Measurements from ENCODE around the gene MRNIP. TPM values are rescaled to one million over a fixed set of nuclear protein-coding genes. Genes with fewer than 3 reads are reported as not detected.
A peak's percentile ranks its signal among the peaks of the same experiment; 100 is the strongest.

The MRNIP gene
- total RNA-seq, 1 donor = 13.0 TPM

DNA sequence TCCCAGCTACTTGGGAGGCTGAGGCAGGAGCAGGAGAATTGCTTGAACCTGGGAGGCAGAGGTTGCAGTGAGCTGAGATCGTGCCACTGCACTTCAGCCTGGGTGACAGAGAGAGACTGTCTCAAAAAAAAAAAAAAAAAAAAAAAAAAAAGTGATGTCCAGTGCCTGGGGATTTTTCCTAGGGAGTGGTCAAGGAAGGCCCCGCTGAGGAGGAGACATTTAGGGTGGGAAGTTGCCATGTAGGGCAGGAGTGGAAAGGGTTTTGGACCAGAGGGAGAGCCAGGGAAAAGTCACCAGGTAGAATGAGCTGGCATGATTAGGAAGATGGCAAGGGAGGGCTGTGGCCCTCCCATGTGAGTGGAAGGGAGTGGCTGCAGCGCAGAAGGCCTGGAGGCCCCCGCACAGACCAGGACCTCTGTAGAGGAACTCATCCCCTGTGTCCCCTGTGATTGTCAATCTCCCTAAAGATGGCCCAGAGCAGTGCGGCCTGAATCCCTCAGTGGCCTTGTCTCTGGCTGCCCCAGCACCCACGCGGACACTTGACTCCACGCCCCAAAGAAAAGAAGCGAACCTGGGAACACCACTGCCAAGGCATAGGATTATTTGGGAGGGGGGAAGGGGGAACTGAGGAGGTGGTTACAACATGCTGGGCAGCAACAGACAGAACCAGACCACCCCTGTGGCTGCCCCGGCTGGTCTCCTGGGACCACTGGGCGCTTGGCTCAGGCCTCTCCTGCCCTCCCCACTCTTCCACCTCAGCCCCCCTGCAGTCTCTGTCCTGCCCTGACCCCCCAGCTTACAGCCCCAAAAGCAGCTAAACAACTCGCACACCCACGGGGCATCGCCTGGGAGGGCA, 40.5 kb downstream of the MRNIP start:
- no peak for DNase-seq (ENCODE audit: low read depth)
- TF ChIP-seq, protein P1, sequence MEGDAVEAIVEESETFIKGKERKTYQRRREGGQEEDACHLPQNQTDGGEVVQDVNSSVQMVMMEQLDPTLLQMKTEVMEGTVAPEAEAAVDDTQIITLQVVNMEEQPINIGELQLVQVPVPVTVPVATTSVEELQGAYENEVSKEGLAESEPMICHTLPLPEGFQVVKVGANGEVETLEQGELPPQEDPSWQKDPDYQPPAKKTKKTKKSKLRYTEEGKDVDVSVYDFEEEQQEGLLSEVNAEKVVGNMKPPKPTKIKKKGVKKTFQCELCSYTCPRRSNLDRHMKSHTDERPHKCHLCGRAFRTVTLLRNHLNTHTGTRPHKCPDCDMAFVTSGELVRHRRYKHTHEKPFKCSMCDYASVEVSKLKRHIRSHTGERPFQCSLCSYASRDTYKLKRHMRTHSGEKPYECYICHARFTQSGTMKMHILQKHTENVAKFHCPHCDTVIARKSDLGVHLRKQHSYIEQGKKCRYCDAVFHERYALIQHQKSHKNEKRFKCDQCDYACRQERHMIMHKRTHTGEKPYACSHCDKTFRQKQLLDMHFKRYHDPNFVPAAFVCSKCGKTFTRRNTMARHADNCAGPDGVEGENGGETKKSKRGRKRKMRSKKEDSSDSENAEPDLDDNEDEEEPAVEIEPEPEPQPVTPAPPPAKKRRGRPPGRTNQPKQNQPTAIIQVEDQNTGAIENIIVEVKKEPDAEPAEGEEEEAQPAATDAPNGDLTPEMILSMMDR (IDR thresholded peaks at IDR 0.05; ENCODE audit: insufficient read depth, low read depth, low read length) = no peak
- peak overlapping the region; percentile 24 for H3K4me3 ChIP-seq (ENCODE audit: low read depth, low read length)

DNA sequence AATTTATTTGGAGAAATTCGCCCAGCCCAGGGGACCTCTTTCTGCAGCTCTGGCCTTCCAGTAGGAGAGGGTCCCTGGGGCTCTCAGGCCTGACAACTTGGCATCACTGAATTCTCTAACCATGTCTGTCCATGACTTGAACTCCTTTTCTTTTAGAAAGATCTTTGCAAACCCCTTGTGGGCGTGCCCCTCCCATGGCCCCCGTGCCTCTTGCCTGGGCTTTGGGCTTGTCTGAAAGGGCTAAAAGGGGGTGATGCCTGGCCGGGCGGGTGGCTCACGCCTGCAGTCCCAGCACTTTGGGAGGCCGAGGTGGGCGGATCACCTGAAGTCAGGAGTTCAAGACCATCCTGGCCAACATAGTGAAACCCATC, 41.2 kb downstream of the MRNIP start:
- TF ChIP-seq, protein P1 (IDR thresholded peaks at IDR 0.05; ENCODE audit: insufficient read depth, low read depth, low read length) = no peak
- peak overlapping the region; percentile 47 for H3K4me3 ChIP-seq (ENCODE audit: low read depth, low read length)
- DNase-seq (ENCODE audit: low read depth) = no peak

DNA sequence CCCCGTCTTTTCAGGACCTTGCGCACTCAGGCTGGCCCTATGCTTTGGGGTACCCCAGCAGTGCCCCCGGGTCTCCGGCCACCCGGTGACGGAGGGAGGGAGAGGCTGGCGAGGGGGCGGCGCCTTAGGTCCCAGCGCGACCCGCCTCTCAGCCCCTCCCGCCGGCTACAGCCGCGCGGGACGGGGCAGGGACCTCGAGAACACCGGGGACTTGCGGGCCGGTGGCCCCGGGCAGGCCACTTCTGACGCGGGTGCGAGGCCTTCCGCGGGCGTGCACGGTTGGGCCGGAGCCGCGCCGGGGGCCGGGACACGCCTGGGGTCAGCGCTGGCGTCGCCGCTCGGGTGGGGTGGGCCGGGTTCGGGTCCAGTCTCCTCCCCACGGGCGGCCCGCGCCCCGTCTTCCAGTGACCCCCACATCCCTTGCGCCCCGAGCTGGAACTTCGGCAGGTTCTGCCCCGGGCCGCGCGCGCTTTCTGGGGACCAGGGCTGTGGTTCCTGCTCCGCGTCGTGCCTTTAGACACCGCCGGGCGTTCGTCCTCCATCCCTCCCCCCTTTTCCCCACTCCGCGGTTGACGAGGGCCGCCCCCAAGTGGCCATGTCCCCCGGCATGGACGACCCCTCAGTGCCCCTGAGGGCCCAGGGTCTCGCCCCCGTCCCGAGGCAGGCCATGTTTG, 41.7 kb downstream of the MRNIP start:
- TF ChIP-seq, protein P1 (IDR thresholded peaks at IDR 0.05; ENCODE audit: insufficient read depth, low read depth, low read length) = no peak
- H3K4me3 ChIP-seq (ENCODE audit: low read depth, low read length) = peak overlapping the region; percentile 47
- DNase-seq (ENCODE audit: low read depth) = no peak

DNA sequence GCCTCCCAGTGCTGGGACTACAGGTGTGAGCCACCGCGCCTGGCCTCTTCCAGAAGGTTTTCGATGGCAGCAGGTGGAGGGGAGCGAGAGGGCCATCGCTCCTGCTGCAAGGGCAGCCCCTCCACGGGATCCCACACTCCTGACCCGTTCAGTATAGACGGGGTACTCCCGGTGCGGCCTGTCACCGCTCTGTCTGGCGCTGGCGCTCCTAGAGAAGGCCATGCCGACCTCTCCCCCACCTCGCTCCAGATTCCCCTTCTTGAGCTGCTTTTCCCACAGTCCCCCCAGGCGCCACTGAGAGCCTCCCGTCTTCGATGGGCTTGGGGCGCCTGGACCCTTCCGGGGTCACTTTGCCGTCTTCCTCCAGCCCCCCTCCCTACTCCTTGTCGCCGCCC, 42.2 kb downstream of the MRNIP start:
- TF ChIP-seq, protein P1 (IDR thresholded peaks at IDR 0.05; ENCODE audit: insufficient read depth, low read depth, low read length) = no peak
- H3K4me3 ChIP-seq (ENCODE audit: low read depth, low read length) = peak overlapping the region; percentile 47
- DNase-seq (ENCODE audit: low read depth) = no peak

DNA sequence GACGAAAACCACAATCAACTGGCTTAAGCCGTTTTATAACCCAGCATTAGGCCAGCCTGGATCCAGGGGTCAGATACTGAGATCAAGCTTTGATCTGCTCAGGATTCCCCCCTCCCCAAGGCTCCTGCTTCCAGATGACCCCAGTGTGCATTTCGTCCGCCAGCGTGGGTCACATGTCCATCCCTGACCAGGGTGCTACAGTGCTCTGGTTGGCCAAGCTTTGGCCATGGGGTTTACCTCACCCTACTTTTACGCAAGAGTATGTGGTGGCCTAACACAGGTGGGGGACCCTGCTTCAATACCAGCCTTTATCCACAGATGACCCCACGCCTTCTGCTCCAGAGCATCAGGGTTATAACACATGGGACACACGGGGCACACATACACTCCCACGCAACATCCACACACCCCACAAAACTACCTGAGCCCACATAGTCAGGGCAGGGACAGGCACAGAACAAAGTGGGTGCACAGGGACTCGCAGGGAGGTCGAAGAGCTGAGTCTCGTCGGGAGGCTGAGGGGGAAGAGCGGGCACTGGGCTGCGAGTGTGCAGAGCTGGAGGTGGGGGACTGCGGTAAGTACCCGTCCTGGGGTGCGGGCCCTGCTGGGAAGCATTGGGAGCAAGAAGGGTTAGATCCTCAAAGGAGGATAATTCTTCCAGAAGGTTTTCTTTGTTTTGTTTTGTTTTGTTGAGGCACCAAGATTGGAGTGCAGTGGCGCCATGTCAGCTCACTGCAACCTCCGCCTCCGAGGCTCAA, 42.9 kb downstream of the MRNIP start:
- TF ChIP-seq, protein P1 (IDR thresholded peaks at IDR 0.05; ENCODE audit: insufficient read depth, low read depth, low read length) = no peak
- DNase-seq (ENCODE audit: low read depth) = no peak
- no peak overlapping the region for H3K4me3 ChIP-seq (ENCODE audit: low read depth, low read length)

DNA sequence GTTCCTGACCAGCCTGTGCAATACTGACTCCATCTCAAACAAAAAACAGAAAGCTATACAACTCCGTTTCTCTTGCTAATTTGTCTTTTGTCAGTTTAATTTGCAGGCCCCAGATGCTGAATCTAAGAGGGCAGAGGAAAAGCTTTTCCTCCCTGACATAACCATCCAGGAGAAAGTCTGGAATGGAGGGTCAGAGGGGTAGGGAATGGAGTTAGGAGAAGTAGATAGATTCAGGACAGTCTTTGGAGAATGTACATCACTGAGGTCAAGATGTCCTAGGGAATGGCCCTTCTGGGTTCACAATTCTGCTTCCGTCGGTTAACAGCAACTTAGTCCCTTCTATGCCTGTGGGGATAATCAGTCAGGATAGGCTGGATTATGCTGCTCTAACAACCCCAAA, 44.5 kb downstream of the MRNIP start:
- no peak for DNase-seq (ENCODE audit: low read depth)
- TF ChIP-seq, protein P1 (IDR thresholded peaks at IDR 0.05; ENCODE audit: insufficient read depth, low read depth, low read length) = no peak
- H3K4me3 ChIP-seq (ENCODE audit: low read depth, low read length) = no peak overlapping the region
